Glutamatergic neuron (in vitro differentiated cells): ENCODE data around the gene HDDC3. TPM values are rescaled to one million over a fixed set of nuclear protein-coding genes. Genes with fewer than 3 reads are reported as not detected.

Source experiments
- DNase-seq: peaks from one replicate; pipeline ENCODE4 v3.0.0; 2022
- H3K27ac Mint-ChIP-seq: one replicate; pipeline ENCODE4 v1.8.0; 2020; ENCODE audit warnings: mild to moderate bottlenecking, mixed read lengths, inconsistent platforms; ENCODE audit not compliant: unreplicated experiment
- H3K27me3 Mint-ChIP-seq: one replicate; pipeline ENCODE4 v1.8.0; 2020; ENCODE audit warnings: mild to moderate bottlenecking, moderate library complexity, mixed read lengths, inconsistent platforms; ENCODE audit not compliant: unreplicated experiment
- H3K36me3 Mint-ChIP-seq: one replicate; pipeline ENCODE4 v1.8.0; 2020; ENCODE audit warnings: mild to moderate bottlenecking, mixed read lengths, inconsistent platforms; ENCODE audit not compliant: unreplicated experiment
- H3K4me1 Mint-ChIP-seq: one replicate; pipeline ENCODE4 v1.8.0; 2020; ENCODE audit warnings: mild to moderate bottlenecking, low read depth, mixed read lengths, inconsistent platforms; ENCODE audit not compliant: unreplicated experiment
- H3K4me3 Mint-ChIP-seq: one replicate; pipeline ENCODE4 v1.8.0; 2020; ENCODE audit warnings: mild to moderate bottlenecking, mixed read lengths, inconsistent platforms; ENCODE audit not compliant: unreplicated experiment
- H3K9me3 Mint-ChIP-seq: one replicate; pipeline ENCODE4 v1.8.0; 2020; ENCODE audit warnings: mild to moderate bottlenecking, moderate library complexity, mixed read lengths, inconsistent platforms; ENCODE audit not compliant: unreplicated experiment
- CTCF ChIP-seq: fragments of 200-600 bp; sonication (generic); IDR thresholded peaks from one replicate; pipeline ENCODE4 v1.5.0; 2021; ENCODE audit not compliant: partially characterized antibody, unreplicated experiment
- total RNA-seq: library from RNA; stranded (reverse); fragmentation: NEBNext Ultra II Directional; extraction: Animal tissue kit (Norgen Biotek cat#: 25700); gene quantifications from one replicate; pipeline ENCODE4 v1.2.1, GENCODE V29; 2021; ENCODE audit not compliant: unreplicated experiment

The HDDC3 gene
- total RNA-seq, 1 donor from 2014 or later, result 10.7 TPM

GRCh38 chr15:90883976-90884718 is 48.2 kb downstream of the HDDC3 start, which contains the start of gene FES:
Gene FES, plus strand, starts transcription at chr15:90884504. Its CDS starts 542 bp downstream, at chr15:90885046.
- H3K27me3 Mint-ChIP-seq, result peaks cover 5% of the 10 kb centered on the region
- DNase-seq, result no peak
- peaks cover 17% of the 10 kb centered on the region for H3K4me1 Mint-ChIP-seq
- H3K27ac Mint-ChIP-seq, result no peak within 1 kb of the TSS
- H3K4me3 Mint-ChIP-seq, result no peak within 1 kb of the TSS
- TF ChIP-seq CTCF, result no peak
- no peaks in the 10 kb centered on the region for H3K36me3 Mint-ChIP-seq
- H3K9me3 Mint-ChIP-seq, result peaks cover 1% of the 10 kb centered on the region

- peaks cover 17% of the 10 kb centered on the region for H3K4me1 Mint-ChIP-seq
- peaks cover 5% of the 10 kb centered on the region for H3K27me3 Mint-ChIP-seq
- peaks cover 1% of the 10 kb centered on the region for H3K9me3 Mint-ChIP-seq
- no peak overlapping the region for H3K4me3 Mint-ChIP-seq
- no peak for DNase-seq
- H3K27ac Mint-ChIP-seq, result no peak overlapping the region
- no peaks in the 10 kb centered on the region for H3K36me3 Mint-ChIP-seq
- no peak for TF ChIP-seq CTCF
Observed at GRCh38 chr15:90883526-90883975, 48.8 kb downstream of the HDDC3 start.

- no peak overlapping the region for H3K4me3 Mint-ChIP-seq
Observed at GRCh38 chr15:90882781-90883525, 49.4 kb downstream of the HDDC3 start.

GRCh38 chr15:90881978-90882721 is 50.2 kb downstream of the HDDC3 start:
- no peak overlapping the region for H3K4me3 Mint-ChIP-seq
- peaks cover 5% of the 10 kb centered on the region for H3K9me3 Mint-ChIP-seq

More at GRCh38 chr15:90882781-90883525, 49.4 kb downstream of the HDDC3 start:
- no peak for DNase-seq
- no peak for TF ChIP-seq CTCF
- H3K36me3 Mint-ChIP-seq, result no peaks in the 10 kb centered on the region
- peaks cover 5% of the 10 kb centered on the region for H3K9me3 Mint-ChIP-seq
- H3K27me3 Mint-ChIP-seq, result peaks cover 5% of the 10 kb centered on the region
- H3K27ac Mint-ChIP-seq, result no peak overlapping the region
- peaks cover 14% of the 10 kb centered on the region for H3K4me1 Mint-ChIP-seq

More at GRCh38 chr15:90881978-90882721, 50.2 kb downstream of the HDDC3 start:
- DNase-seq, result no peak
- no peak overlapping the region for H3K27ac Mint-ChIP-seq
- no peaks in the 10 kb centered on the region for H3K36me3 Mint-ChIP-seq
- no peak for TF ChIP-seq CTCF
- H3K27me3 Mint-ChIP-seq, result peaks cover 5% of the 10 kb centered on the region
- H3K4me1 Mint-ChIP-seq, result peaks cover 11% of the 10 kb centered on the region
